GM18502 (cell line): ENCODE results near the gene PLK5.
"Not testable (repeated sequence)": the region's sequence is repeated elsewhere in the genome, so short reads cannot be mapped to it uniquely, and the experiment has no call there.

Experiments
- ATAC-seq: cut with Tn5 transposase; IDR thresholded peaks from one replicate; pipeline ENCODE4 v1.9.1; 2021; ENCODE audit warnings: mild to moderate bottlenecking; ENCODE audit not compliant: unreplicated experiment, poor library complexity

PLK5 gene

DNA sequence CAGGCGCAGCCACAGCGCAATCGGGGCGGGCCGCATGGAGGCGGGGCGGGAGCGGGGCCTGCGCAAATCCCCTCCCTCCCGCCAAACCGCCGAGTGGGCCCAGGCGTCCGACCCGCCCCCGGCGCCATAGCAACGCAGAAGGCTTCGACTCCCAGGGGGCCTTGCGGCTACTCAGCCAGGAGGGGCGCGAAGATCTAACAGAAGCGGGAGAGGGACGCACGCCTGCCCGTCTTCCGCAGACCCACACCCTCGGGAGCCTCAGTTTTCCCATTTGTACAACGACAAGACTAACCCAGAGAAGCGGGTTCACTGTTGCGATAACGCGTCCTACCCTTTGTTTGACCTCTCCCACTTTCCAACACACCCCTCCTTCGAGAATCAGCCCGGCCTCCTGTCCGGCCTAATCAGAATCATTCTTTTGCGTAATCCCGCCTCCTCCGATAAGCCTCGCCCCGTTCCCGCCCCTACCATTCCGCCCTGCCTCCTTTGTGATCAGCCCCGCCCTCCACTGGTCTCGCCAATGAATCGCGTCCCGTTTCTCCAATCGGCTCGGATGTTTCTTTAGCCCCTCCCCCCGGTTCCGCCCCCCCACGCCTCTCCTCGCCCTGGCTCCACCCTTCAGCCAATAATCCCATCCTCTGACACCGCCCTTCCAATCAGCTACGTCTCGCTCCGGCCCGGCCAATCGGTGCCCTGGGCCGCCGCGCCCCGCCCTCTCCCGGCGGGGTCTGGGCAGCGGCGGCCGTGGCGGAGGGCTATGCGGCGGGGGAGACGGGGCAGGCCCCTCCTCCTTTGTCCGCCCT, 33.4 kb upstream of the PLK5 start, which contains the start of gene PCSK4:
Gene PCSK4 (minus strand): TSS at position 40 of the 803 bp plus-strand sequence. CDS start 4 bp downstream, at position 36.
- ATAC-seq: peak; percentile 80

DNA sequence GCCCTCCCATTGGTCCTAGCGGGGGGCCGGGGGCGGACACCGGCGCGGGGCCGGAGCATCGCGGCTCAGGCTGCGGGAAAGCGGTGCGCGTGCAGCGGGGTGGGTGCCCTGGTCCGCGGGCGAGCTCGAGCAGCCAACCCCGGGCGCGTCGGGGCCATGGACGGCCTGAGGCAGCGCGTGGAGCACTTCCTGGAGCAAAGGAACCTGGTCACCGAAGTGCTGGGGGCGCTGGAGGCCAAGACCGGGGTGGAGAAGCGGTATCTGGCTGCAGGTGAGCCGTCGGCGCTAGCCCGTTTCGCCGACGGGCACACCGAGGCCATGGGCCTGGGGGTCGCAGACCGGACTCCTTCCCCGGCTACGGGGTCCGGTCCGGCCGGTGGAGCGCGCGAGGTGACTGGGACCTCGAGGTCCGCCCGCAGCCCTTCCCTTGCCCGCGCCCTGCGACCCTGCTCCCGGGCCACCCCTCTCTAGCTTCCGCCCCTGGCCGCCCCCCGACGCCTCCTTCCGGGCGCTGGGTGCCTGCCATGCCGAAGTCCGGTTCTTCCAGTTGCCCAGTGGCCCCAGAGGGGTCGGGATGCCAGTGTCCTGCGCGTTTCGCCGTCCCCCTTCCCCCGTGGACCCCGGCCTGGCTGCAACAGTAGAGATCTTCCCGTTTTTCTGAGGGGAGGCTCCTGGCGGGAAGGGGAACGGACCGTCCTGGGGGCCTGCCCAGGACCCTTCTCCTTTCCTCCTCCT, 32.6 kb upstream of the PLK5 start, which contains the start of gene REEP6:
Gene REEP6 (plus strand): TSS at position 68 of the 735 bp plus-strand sequence. CDS start 89 bp downstream, at position 157.
- no peak for ATAC-seq

DNA sequence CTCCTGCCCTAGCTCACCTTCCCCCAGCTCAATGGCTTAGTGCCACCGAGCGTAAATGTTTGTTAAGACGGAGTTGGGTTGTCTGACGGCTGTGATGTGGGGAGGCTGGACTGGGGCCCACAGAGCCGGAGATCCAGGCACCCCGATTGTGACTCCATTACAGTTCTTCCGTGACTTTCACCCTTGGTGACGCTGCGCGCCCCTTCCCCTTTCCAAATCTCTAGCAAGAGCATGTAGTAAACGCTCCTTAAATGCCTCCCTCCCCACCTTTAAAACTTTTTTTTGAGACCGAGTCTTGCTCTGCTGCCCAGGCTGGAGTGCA, 32.1 kb upstream of the PLK5 start:
- ATAC-seq: no peak

DNA sequence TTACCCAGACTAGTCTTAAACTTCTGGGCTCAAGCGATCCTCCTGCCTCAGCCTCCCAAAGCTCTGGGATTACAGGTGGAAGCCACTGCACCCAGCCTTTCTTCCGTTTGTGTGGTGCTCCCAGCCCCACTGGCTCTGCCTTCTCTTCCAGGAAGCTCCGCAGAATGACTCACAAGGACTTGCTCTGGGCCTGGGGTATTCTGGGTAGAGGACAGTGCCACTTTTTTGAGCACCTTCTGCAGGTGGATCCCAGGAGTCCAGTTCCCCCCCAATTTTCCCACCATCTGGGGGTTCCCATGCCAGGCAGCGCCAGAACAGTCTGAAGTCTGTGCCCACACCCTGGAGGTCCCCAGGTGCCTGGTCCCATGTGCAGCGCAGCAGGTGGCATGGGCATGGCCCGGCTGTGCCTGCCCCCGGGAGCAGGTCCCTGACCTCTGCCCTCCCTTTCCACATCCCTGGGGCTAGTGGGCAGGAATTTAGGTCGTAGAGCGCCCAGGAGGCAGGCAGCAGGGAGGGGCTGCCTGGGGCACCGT, 31.3 kb upstream of the PLK5 start:
- ATAC-seq: no peak

DNA sequence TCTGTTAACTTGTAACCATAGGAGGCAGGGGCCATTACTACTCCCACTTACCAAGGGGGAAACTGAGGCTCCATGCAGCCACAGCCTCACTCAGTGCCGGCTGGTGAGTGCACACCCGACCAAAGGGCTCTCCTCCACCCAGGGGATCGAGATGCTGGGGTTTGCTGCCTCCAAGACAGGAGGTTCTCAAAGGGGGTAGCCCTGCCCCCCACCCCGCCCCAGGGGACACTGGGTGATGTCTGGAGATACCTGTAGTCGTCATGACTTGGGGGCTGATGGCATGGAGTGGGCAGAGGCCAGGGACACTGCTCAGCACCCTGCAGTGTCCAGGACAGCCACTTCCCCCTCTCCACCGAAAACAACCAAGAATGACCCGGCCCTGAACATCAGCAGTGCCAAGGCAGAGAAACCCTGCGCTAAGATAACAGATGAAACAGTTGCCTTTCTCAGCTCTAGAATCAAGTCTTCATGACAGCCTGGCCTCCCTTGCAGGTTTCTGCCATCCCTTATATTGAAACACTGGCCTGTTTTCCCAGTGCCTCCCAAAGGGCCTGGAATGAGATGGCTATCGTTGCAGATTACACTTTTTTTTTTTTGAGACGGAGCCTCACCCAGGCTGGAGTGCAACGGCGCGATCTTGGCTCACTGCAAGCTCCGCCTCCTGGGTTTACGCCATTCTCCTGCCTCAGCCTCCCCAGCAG, 29.6 kb upstream of the PLK5 start:
- ATAC-seq: no peak

DNA sequence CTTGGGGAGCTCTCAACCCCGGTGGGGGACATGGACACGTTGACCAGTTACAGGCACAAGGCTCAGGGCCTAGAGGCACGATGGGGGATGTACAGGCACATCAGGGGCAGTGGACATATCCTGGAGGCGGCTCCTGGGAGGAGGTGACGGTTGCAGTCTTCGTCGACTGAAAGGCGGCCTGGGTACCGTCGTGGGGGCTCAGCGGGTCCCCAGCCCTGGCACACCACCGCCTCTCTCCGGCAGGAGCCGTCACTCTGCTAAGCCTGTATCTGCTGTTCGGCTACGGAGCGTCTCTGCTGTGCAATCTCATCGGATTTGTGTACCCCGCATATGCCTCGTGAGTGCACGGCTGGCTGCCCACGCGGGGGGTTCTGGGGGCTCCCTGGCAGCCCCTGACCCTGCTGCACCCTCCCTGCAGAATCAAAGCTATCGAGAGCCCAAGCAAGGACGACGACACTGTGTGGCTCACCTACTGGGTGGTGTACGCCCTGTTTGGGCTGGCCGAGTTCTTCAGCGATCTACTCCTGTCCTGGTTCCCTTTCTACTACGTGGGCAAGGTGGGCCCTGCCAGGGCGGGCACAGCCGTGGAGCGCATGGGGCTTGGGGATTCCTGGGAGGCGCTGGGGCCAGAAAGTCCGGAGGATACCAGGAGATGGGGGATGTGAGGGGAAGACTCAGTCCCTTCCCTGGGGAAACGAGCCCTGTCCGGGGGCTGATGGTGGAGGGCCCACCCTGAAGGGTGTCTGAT, 28.7 kb upstream of the PLK5 start:
- ATAC-seq: no peak

DNA sequence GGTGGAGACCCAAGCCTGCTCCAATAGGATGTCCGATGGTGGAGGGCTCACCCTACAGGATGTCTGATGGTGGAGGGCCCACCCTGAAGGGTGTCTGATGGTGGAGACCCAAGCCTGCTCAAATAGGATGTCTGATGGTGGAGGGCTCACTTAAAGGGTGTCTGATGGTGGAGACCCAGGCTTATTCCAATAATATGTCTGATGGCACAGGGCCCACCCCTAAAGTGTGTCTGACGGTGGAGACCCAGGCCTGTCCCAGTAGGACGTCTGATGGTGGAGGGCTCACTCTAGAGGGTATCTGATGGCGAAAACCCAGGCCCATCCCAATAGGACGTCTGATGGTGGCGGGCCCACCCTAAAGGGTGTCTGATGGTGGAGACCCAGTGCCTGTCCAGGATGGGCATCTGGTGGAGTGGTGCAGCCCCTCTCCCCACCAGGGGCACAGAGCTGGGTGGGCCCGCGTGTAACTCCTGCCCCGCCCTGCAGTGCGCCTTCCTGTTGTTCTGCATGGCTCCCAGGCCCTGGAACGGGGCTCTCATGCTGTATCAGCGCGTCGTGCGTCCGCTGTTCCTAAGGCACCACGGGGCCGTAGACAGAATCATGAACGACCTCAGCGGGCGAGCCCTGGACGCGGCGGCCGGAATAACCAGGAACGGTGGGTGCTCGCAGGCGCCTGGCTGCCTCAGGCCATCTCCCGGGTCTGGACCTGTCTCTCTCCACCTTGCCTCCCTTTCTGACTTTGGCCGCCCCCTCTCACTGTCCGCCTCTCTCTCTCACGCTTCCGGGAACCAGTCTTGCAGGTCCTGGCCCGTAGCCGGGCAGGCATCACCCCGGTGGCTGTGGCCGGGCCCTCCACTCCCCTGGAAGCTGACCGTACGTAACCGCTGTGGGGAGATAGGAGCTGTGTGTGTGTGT, 27.8 kb upstream of the PLK5 start:
- no peak for ATAC-seq

DNA sequence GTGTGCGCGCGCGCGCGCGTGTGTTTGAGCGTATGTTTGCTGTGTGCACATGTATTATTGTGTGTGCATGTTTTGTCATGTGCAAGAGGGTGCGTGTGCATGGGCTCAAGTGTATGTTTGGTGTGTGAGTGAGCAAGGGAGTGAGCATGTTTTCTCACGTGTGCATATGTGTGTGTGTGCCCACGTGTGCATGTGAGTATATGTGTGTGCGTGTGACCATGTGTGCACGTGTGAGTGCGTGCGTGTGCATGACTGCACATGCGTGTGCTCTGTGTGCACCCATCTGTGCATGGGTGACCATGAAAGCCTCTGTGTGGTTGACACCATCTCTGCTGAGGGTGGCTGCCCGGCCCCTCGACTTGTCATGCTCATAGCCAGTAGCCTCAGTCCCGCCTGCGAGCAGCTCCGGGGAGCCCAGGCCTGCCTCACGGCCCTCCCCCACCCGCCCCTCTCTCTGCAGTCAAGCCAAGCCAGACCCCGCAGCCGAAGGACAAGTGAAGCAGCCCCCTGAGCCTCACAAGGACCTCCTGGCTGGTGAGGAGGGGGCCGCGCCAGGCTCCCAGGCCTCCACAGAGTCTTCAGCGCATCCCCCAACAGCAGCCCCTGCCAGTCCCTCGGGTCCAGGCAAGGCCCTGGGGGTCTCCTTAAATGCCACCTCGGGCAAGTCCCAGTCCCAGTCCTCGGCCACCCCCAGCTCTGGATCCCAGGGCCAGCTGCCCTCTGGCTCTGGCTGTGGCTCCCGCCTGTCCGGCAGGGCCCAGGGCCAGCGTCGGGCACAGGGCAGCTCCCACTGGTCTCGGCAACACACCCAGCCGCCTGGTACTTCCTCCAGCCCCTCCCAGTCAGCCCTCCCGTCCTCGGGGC, 26.9 kb upstream of the PLK5 start:
- no peak for ATAC-seq

DNA sequence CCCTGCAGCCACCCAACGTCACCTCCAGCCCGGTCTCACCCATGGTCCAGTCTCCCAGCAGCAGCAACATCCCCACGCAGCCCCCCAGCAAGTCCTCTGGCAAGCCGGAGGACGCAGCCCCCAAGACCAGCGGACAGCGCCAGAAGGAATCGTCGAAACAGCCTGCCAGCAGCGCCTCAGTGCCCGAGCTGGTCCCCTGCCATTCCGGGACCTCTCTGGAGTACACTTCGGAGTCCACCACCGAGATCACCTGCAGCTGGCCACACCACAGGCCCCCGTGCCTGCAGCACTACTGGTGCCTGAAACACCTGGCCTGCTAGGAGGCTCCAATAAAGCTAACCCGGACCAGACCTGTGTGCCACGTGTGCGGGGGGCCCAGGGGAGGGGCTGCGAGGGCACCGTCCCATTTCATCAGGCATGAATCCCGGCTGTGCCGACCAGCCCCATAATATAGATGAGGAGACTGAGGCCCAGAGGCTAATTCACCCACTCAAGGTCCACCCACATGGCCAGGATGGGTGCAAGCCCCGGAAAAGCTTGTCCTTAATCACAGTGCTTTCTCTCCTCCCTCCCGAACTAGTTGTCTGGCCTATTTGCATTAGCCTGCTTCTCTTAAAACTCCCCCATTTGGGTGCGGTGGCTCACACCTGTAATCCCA, 26.2 kb upstream of the PLK5 start:
- ATAC-seq: no peak

DNA sequence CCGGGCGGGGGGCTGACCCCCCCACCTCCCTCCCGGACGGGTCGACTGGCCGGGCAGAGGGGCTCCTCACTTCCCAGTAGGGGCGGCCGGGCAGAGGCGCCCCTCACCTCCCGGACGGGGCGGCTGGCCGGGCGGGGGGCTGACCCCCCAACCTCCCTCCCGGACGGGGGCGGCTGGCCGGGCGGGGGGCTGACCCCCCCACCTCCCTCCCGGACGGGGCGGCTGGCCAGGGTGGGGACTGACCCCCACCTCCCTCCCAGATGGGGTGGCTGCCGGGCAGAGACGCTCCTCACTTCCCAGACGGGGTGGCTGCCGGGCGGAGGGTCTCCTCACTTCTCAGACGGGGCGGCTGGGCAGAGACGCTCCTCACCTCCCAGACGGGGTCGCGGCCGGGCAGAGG, 24.6 kb upstream of the PLK5 start:
- ATAC-seq: not testable (repeated sequence)

DNA sequence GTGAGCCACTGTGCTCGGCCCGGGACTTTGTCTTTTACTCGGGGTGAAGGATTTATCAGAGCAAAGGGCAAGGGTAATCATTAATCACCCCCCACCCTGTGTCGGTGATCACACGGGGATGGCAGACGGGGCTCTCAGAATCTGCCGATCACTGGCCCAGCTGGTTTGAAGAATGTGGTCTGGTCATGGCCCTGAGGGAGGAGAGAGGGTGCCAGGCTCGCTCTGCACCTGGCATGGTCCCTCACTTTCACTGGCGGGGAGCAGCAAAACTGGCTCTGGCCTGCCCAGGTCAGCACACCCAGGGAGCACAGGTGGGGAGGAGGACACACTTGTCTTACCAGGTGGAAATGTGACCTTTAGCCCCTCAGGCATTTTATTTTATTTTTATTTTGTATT, 22.7 kb upstream of the PLK5 start:
- ATAC-seq: no peak

DNA sequence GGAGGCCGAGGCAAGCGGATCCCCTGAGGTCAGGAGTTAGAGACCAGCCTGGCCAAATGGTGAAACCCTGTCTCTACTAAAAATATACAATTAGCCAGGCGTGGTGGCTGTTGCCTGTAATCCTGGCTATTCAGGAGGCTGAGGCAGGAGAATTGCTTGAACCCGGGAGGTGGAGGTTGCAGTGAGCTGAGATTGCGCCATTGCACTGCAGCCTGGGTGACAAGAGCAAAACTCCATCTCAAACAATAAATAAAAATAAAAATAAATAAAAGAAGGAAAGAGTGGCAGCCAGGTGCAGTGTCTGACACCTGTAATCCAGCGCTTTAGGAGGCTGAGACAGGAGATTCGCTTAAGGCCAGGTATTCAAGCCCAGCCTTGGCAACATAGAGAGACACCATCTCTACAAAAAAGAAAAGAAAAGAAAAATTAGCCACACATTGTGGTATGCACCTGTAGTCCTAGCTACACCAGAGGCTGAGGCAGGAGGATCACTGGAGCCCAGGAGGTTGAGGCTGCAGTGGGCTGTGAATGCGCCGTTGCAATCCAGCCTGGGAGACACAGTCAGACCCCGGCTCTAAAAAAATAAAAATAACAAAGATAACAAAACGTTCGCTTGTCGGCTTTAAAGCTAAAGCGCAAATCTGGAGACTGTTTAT, 21.3 kb upstream of the PLK5 start:
- no peak for ATAC-seq

DNA sequence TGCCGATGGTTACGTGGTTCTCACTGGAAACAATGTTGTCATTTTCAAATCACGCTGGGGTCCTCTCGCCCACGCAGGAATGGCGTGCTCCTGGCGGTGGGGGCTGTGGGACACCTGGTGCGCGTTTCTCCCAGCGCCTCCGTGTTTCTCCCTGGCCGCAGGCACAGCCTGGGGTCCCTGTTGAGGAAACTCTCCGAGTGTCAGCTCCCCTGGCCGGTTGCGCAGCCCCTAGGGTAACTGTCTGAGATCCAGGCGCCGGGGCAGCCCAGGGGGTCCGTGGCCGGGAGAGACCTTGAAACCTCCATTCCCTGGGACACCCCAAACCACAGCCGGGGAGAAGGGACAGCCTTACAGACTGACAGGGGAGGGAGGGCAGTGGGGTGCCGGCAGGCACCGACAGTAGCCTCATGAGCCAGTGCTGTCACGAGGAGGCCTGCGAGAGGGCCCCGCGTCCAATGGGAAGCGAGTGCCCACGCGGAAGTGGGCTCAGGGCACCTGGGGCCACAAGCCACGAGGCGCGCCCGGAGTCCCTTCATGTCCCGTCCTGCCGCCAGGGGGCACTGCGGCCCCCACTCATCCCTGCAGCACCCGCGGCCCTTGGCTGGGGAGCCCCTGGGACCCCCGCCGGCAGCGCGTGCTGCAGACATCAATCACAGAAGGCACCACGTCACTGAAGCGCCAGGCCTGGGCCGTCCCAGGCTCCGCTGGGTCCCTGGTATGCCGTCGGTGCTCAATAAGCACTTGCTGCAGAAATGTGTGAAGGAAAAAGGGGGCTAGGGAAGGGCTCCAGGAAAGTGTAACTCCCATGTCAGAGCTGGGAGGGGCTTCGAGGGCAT, 20.6 kb upstream of the PLK5 start:
- no peak for ATAC-seq

DNA sequence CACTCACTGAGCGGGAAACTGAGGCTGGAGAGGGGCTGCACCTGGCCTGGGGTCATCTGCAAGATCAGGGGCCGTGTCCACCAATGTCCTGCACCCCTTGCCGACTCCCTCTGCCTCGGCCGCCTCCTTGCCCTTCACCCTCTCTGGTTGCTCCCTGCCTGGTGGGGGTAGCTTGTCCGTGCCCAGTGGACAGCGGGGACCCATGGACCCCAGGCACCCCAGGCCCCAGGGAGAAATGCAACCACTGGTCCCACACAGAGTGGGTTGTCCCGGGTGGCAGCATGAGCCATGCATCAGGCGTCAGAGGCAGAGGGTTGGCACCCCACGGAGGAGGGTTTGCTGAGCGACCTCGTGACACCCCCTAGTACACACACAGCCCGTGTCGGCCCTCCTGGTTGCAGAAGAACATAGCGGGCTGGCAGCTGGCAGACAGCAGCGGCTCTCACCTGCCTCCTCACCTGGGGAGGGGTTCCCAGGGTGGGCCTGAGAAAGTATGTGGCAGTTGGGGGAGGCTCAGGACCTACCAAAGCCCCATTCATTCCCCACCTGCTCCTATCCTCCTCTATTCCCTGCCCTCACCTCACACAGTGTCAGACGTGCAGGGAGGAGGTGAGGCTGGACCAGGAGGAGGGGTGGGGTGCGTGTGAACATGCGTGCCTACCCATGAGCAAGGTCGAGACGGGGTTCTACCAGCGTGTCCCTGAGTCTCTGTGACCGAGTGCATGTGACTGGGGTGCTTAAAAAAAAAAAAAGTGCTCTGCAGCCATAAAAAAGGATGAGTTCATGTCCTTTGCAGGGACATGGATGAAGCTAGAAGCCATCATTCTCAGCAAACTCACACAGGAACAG, 19.7 kb upstream of the PLK5 start:
- ATAC-seq: no peak

DNA sequence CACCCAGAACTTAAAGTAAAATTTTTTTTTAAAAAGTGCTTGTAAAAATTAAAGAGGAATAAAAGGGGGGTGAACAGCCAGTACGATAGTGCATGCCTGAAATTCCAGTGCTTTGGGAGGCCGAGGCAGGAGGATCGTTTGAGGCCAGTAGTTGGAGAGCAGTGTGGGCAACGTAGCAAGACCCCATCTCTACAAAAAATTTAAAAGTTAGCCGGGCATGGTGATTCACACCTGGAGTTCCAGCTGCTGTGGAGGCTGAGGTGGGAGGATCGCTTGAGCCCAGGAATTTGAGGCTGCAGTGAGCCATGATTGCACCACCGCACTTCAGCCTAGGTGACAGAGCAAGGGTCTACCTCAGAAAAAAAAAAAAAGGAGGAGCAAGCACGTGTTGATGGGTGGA, 18.9 kb upstream of the PLK5 start:
- ATAC-seq: no peak
